Mesenchymal stem cell (in vitro differentiated cells and primary cell): ENCODE data around the gene CTSZ.

Experiments used
- DNase-seq: peaks from one replicate; pipeline ENCODE4 v3.0.0-alpha.2; 2013
- H2AFZ ChIP-seq: one replicate; pipeline ENCODE4 v1.6.1; 2013; ENCODE audit warnings: low read depth, mild to moderate bottlenecking, control low read depth, inconsistent platforms, low read length, moderate library complexity
- H2AK5ac ChIP-seq: 2 replicates; pipeline ENCODE4 v1.6.1; 2013; ENCODE audit warnings: low read length, moderate library complexity, mild to moderate bottlenecking, inconsistent platforms; ENCODE audit not compliant: severe bottlenecking
- H2BK120ac ChIP-seq: one replicate; pipeline ENCODE4 v1.6.1; 2013; ENCODE audit warnings: low read depth, mild to moderate bottlenecking, inconsistent platforms, low read length, moderate library complexity
- H2BK12ac ChIP-seq, 2 experiments: one replicate each; pipeline ENCODE4 v1.6.1; 2013; ENCODE audit warnings: inconsistent platforms in 2 of 2, low read length in 2 of 2, mild to moderate bottlenecking in 2 of 2, moderate library complexity in 2 of 2, control low read depth in 1 of 2
- H2BK15ac ChIP-seq: one replicate; pipeline ENCODE4 v1.6.1; 2013; ENCODE audit warnings: mild to moderate bottlenecking, low read depth, inconsistent platforms; ENCODE audit not compliant: poor library complexity, severe bottlenecking
- H2BK5ac ChIP-seq: 2 replicates; pipeline ENCODE4 v1.6.1; 2013; ENCODE audit warnings: low read depth, mild to moderate bottlenecking, low read length, control low read depth, inconsistent platforms; ENCODE audit not compliant: poor library complexity, severe bottlenecking
- H3K14ac ChIP-seq, 2 experiments: one replicate each; pipeline ENCODE4 v1.6.1; 2013; ENCODE audit warnings: inconsistent platforms in 2 of 2, low read length in 2 of 2, control low read depth in 1 of 2, mild to moderate bottlenecking in 1 of 2, moderate library complexity in 1 of 2
- H3K18ac ChIP-seq, 2 experiments: one replicate each; pipeline ENCODE4 v1.6.1; 2013; ENCODE audit warnings: inconsistent platforms in 2 of 2, low read length in 2 of 2, control low read depth in 1 of 2, low read depth in 1 of 2, mild to moderate bottlenecking in 1 of 2
- H3K23ac ChIP-seq, 2 experiments: one replicate each; pipeline ENCODE4 v1.6.1; 2013; ENCODE audit warnings: inconsistent platforms in 2 of 2, low read length in 2 of 2, mild to moderate bottlenecking in 2 of 2, moderate library complexity in 2 of 2, control low read depth in 1 of 2
- H3K27ac ChIP-seq: 2 replicates; pipeline ENCODE4 v1.5.1; 2013; ENCODE audit warnings: mild to moderate bottlenecking, moderate library complexity, low read length, control low read depth, inconsistent platforms; ENCODE audit not compliant: poor library complexity, severe bottlenecking
- H3K27me3 ChIP-seq, 2 experiments: 2 replicates each; pipeline versions ENCODE4 v1.6.1 to v1.7.0; 2013; ENCODE audit warnings: low read length in 2 of 2, mild to moderate bottlenecking in 2 of 2, moderate library complexity in 2 of 2, control low read depth in 1 of 2, inconsistent platforms in 1 of 2; ENCODE audit not compliant: control insufficient read depth in 1 of 2, insufficient read depth in 1 of 2
- H3K36me3 ChIP-seq, 2 experiments: 2 replicates each; pipeline versions ENCODE4 v1.6.1 to v1.7.0; 2013; ENCODE audit warnings: low read length in 2 of 2, control low read depth in 1 of 2, inconsistent platforms in 1 of 2, low read depth in 1 of 2, mild to moderate bottlenecking in 1 of 2; ENCODE audit not compliant: insufficient read depth in 2 of 2, control insufficient read depth in 1 of 2
- H3K4ac ChIP-seq, 2 experiments: one replicate each; pipeline ENCODE4 v1.6.1; 2013; ENCODE audit warnings: inconsistent platforms in 2 of 2, low read length in 2 of 2, mild to moderate bottlenecking in 2 of 2, moderate library complexity in 2 of 2, control low read depth in 1 of 2, low read depth in 1 of 2
- H3K4me1 ChIP-seq: 2 replicates; pipeline ENCODE4 v1.6.1; 2013; ENCODE audit warnings: low read depth, low read length, control low read depth; ENCODE audit not compliant: control insufficient read depth, insufficient read depth
- H3K4me2 ChIP-seq: 2 replicates; pipeline ENCODE4 v1.6.1; 2013; ENCODE audit warnings: low read length, mild to moderate bottlenecking, inconsistent platforms; ENCODE audit not compliant: poor library complexity, severe bottlenecking
- H3K4me3 ChIP-seq, 2 experiments: 2 replicates each; pipeline versions ENCODE4 v1.5.1 to v1.7.0; 2013; ENCODE audit warnings: low read length in 2 of 2, mild to moderate bottlenecking in 2 of 2, control low read depth in 1 of 2, low read depth in 1 of 2; ENCODE audit not compliant: insufficient read depth in 1 of 2
- H3K79me1 ChIP-seq: replicated peaks from 2 replicates; pipeline ENCODE4 v1.6.1; 2013; ENCODE audit warnings: mild to moderate bottlenecking, control low read depth, low read length, inconsistent platforms; ENCODE audit not compliant: poor library complexity, severe bottlenecking
- H3K9ac ChIP-seq: 2 replicates; pipeline ENCODE4 v1.7.0; 2013; ENCODE audit warnings: mild to moderate bottlenecking, low read length, moderate library complexity
- H3K9me3 ChIP-seq: 2 replicates; pipeline ENCODE4 v1.7.0; 2013; ENCODE audit warnings: mild to moderate bottlenecking, low read length; ENCODE audit not compliant: control insufficient read depth
- H4K8ac ChIP-seq: one replicate; pipeline ENCODE4 v1.6.1; 2013; ENCODE audit warnings: inconsistent platforms, mild to moderate bottlenecking, low read length, moderate library complexity
- H4K91ac ChIP-seq: one replicate; pipeline ENCODE4 v1.6.1; 2013; ENCODE audit warnings: mild to moderate bottlenecking, low read length, inconsistent platforms
- WGBS: methylation state at CpG from one replicate; pipeline ENCODE4 v1.1.7; 2013; ENCODE audit warnings: mixed read lengths; 5-methylcytosine and 5-hydroxymethylcytosine counted together

CTSZ gene

GRCh38 chr20:58959652-58960051 is 47.4 kb downstream of the CTSZ start:
- no peak overlapping the region for H3K18ac ChIP-seq
- DNase-seq: no peak
- H4K91ac ChIP-seq: no peak overlapping the region
- H2BK5ac ChIP-seq: no peak overlapping the region
- H3K9ac ChIP-seq: no peak overlapping the region
- no peaks in the 10 kb centered on the region for H3K36me3 ChIP-seq
- H3K9me3 ChIP-seq: peaks cover 3% of the 10 kb centered on the region
- H3K14ac ChIP-seq: no peak overlapping the region
- no peaks in the 10 kb centered on the region for H3K79me1 ChIP-seq
- no peaks in the 10 kb centered on the region for H3K4me1 ChIP-seq
- H2BK15ac ChIP-seq: no peak overlapping the region
- H3K27ac ChIP-seq: no peak overlapping the region
- H2AK5ac ChIP-seq: no peak overlapping the region
- peaks cover 0 to 3% of the 10 kb centered on the region in 2 experiments for H3K27me3 ChIP-seq
- no peak overlapping the region for H3K23ac ChIP-seq
- no peak overlapping the region for H2BK12ac ChIP-seq
- H4K8ac ChIP-seq: no peak overlapping the region
- H2BK120ac ChIP-seq: no peak overlapping the region
- H3K4ac ChIP-seq: no peak overlapping the region
- no peak overlapping the region for H3K4me2 ChIP-seq
- WGBS: 83% methylated on average over 6 of the region's 6 CpGs
- H2AFZ ChIP-seq: no peak overlapping the region
- H3K4me3 ChIP-seq: no peak overlapping the region

GRCh38 chr20:58956078-58956477 is 51.0 kb downstream of the CTSZ start:
- H2AFZ ChIP-seq: no peak overlapping the region
- DNase-seq: no peak
- no peak overlapping the region for H4K91ac ChIP-seq
- no peak overlapping the region for H3K4me3 ChIP-seq
- H3K79me1 ChIP-seq: no peaks in the 10 kb centered on the region
- no peaks in the 10 kb centered on the region for H3K4me1 ChIP-seq
- peaks cover 0 to 3% of the 10 kb centered on the region in 2 experiments for H3K27me3 ChIP-seq
- no peak overlapping the region for H2BK12ac ChIP-seq
- H3K18ac ChIP-seq: no peak overlapping the region
- 98% methylated on average over 7 of the region's 8 CpGs for WGBS
- no peak overlapping the region for H2BK5ac ChIP-seq
- H3K9me3 ChIP-seq: no peaks in the 10 kb centered on the region
- no peak overlapping the region for H3K27ac ChIP-seq
- H2BK15ac ChIP-seq: no peak overlapping the region
- no peak overlapping the region for H3K4ac ChIP-seq
- no peak overlapping the region for H3K23ac ChIP-seq
- no peak overlapping the region for H2AK5ac ChIP-seq
- H3K4me2 ChIP-seq: no peak overlapping the region
- H4K8ac ChIP-seq: no peak overlapping the region
- no peak overlapping the region for H3K9ac ChIP-seq
- no peak overlapping the region for H3K14ac ChIP-seq
- no peaks in the 10 kb centered on the region for H3K36me3 ChIP-seq
- no peak overlapping the region for H2BK120ac ChIP-seq

GRCh38 chr20:58953050-58953449 is 54.0 kb downstream of the CTSZ start:
- no peak overlapping the region for H2AK5ac ChIP-seq
- no peaks in the 10 kb centered on the region for H3K4me1 ChIP-seq
- H4K8ac ChIP-seq: no peak overlapping the region
- no peaks in the 10 kb centered on the region for H3K9me3 ChIP-seq
- no peak overlapping the region for H3K18ac ChIP-seq
- no peak overlapping the region for H2BK15ac ChIP-seq
- no peak overlapping the region for H2BK5ac ChIP-seq
- no peak overlapping the region for H3K27ac ChIP-seq
- H3K79me1 ChIP-seq: no peaks in the 10 kb centered on the region
- H3K4me3 ChIP-seq: no peak overlapping the region
- no peak overlapping the region for H4K91ac ChIP-seq
- H3K27me3 ChIP-seq: no peaks in the 10 kb centered on the region
- no peaks in the 10 kb centered on the region for H3K36me3 ChIP-seq
- no peak overlapping the region for H3K23ac ChIP-seq
- no peak overlapping the region for H2AFZ ChIP-seq
- no peak overlapping the region for H2BK12ac ChIP-seq
- no peak overlapping the region for H3K9ac ChIP-seq
- H2BK120ac ChIP-seq: no peak overlapping the region
- H3K4ac ChIP-seq: no peak overlapping the region
- H3K14ac ChIP-seq: no peak overlapping the region
- no peak overlapping the region for H3K4me2 ChIP-seq
- DNase-seq: no peak

GRCh38 chr20:58950603-58951002 is 56.5 kb downstream of the CTSZ start:
- no peak overlapping the region for H2BK12ac ChIP-seq
- H3K9me3 ChIP-seq: no peaks in the 10 kb centered on the region
- no peaks in the 10 kb centered on the region for H3K79me1 ChIP-seq
- no peak overlapping the region for H3K9ac ChIP-seq
- DNase-seq: no peak
- H3K4me1 ChIP-seq: no peaks in the 10 kb centered on the region
- H3K4me2 ChIP-seq: no peak overlapping the region
- H2BK5ac ChIP-seq: no peak overlapping the region
- no peak overlapping the region for H3K23ac ChIP-seq
- no peak overlapping the region for H2BK120ac ChIP-seq
- no peak overlapping the region for H3K4me3 ChIP-seq
- H3K4ac ChIP-seq: no peak overlapping the region
- no peak overlapping the region for H3K14ac ChIP-seq
- H2AFZ ChIP-seq: no peak overlapping the region
- H3K36me3 ChIP-seq: no peaks in the 10 kb centered on the region
- no peak overlapping the region for H2BK15ac ChIP-seq
- no peak overlapping the region for H3K27ac ChIP-seq
- WGBS: 84% methylated on average over 5 of the region's 5 CpGs
- H4K8ac ChIP-seq: no peak overlapping the region
- H4K91ac ChIP-seq: no peak overlapping the region
- no peaks in the 10 kb centered on the region for H3K27me3 ChIP-seq
- no peak overlapping the region for H3K18ac ChIP-seq
- no peak overlapping the region for H2AK5ac ChIP-seq
